MV-4-11 (cell line): ENCODE data around the gene STAT6.

Source experiments
- DNase-seq: peaks from one replicate; lab custom pipeline; 2025; lab: John Stamatoyannopoulos, UW

STAT6 gene

GRCh38 chr12:57111031-57111734 lies at the start of gene STAT6:
Gene STAT6 (minus strand): TSS chr12:57111362. CDS start chr12:57108278, 3,084 bp downstream.
- peak; percentile 94 for DNase-seq

- no peak for DNase-seq
Observed at GRCh38 chr12:57160741-57161140, 49.6 kb upstream of the STAT6 start.

- no peak for DNase-seq
Observed at GRCh38 chr12:57160040-57160439, 48.9 kb upstream of the STAT6 start.

- no peak for DNase-seq
Observed at GRCh38 chr12:57159311-57159710, 48.1 kb upstream of the STAT6 start.

- no peak for DNase-seq
Observed at GRCh38 chr12:57158665-57159064, 47.5 kb upstream of the STAT6 start.

GRCh38 chr12:57158186-57158585 lies 47.0 kb upstream of the STAT6 start:
- no peak for DNase-seq

GRCh38 chr12:57157588-57158173 lies 46.5 kb upstream of the STAT6 start:
- DNase-seq, result peak; percentile 87

GRCh38 chr12:57156701-57157403 lies 45.7 kb upstream of the STAT6 start:
- DNase-seq, result peak; percentile 43

GRCh38 chr12:57154804-57155434 lies 43.8 kb upstream of the STAT6 start:
- DNase-seq, result peak; percentile 78

- no peak for DNase-seq
Observed at GRCh38 chr12:57154076-57154475, 42.9 kb upstream of the STAT6 start.

GRCh38 chr12:57153415-57153997 lies 42.3 kb upstream of the STAT6 start:
- no peak for DNase-seq

GRCh38 chr12:57152639-57153038 lies 41.5 kb upstream of the STAT6 start:
- no peak for DNase-seq

- DNase-seq, result no peak
Observed at GRCh38 chr12:57151741-57152630, 40.8 kb upstream of the STAT6 start.

- DNase-seq, result no peak
Observed at GRCh38 chr12:57150400-57151000, 39.3 kb upstream of the STAT6 start.

GRCh38 chr12:57149245-57149900 lies 38.2 kb upstream of the STAT6 start:
- DNase-seq, result no peak

- DNase-seq, result peak; percentile 80
Observed at GRCh38 chr12:57148469-57149244, 37.5 kb upstream of the STAT6 start.

GRCh38 chr12:57146961-57147944 lies 36.1 kb upstream of the STAT6 start, which contains the start of gene LRP1-AS:
Gene LRP1-AS (minus strand): TSS chr12:57147619.
- DNase-seq, result peak; percentile 38

- DNase-seq, result no peak
Observed at GRCh38 chr12:57146092-57146491, 34.9 kb upstream of the STAT6 start.
